UCSD-AML1 (cell line): ENCODE data around the gene ZFP2.
A peak's percentile ranks its signal among the peaks of the same experiment; 100 is the strongest.
"Not testable (repeated sequence)": the region's sequence is repeated elsewhere in the genome, so short reads cannot be mapped to it uniquely, and the experiment has no call there.

Source experiments
- DNase-seq: peaks from one replicate; lab custom pipeline; 2025; ENCODE audit not compliant: unreplicated experiment; lab: John Stamatoyannopoulos, UW

Gene ZFP2

DNA sequence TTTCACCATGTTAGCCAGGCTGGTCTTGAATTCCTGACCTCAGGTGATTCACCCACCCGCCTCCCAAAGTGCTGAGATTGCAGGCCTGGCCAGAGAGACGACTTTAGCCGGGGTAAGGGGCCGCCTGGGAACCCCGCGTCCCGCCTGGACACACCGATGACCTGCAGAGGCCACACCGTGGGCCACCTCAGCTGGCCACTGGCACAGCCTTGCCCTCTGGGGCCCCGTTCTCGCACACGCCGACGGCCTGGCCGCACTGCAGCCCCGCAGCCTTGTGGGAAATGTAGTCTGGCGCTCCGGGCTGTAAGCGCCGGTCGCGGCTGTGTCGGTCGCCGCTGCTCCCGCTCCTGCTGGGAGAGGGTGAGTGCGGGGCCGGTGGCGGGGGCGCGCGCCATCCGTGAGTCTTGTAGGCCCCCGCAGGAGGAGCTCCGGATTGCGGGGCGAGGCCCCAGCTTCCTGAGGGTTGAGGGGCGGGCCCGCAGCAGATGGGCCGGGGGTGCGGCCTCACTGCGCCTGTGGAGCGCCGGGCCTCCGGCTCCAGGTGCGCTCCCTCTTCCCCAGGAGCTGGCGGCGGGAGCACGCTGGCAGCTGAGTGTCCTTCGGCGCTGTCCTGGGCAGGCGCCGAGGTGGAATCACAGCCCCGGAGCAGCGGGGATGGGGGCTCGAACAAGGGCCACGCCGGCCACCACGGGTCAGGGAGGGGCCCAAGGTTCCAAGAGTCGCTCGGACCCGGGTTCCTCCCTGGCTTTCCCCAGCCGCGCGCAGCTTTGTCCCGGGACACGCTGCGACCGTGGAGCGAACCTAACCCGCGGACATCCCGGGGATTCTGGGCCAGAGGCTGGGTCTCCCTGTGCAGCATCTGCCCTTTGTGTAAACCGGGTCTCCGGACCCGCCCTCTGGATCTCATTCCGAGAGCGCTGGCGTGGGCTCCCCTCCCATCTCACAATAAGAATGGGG is at the start of gene ZFP2:
Gene ZFP2, plus strand, starts transcription at position 299 of the 957 bp plus-strand sequence. CDS start 35,401 bp downstream, outside the sequence.
- no peak for DNase-seq

DNA sequence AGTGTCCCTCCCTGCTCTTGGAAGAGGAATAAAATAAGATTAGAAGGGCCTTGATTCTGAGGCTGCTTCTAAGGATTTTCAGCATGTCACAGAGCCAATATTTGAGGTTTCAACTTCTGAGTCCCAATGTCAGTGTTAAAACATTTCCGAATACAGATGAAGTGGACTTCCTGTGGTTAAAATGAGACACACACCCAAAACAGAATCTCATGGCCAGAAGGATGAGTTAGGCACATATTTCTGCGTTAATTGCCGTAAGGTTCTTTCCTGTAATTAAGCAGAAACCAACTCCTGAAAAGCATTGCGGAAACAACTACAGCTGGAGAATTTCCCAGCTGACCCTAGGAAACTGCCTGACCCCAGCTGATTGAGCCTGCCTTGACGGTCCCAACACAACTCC is 46.4 kb upstream of the ZFP2 start:
- no peak for DNase-seq

GRCh38 chr5:178851951-178852350 is 43.8 kb upstream of the ZFP2 start:
- no peak for DNase-seq

DNA sequence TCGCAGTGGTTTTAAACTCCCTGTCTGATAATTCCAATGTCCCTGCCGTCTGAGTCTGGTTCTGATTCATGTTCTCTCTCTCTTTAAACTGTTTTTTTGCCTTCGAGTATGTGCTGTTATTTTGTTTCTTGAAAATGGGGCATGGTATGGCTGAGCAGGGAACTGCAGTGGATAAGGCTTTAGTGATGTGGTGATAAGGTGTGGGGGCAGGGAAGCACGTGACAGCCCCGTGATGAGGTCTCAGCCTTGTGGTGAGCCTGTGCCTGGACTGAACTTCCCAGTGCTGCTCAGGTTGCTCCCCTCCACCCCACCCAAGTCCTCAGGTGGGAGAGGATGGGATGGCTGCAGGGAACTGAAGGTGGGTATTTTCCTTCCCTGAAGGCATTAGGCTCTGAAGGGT is 41.4 kb upstream of the ZFP2 start:
- DNase-seq = no peak

DNA sequence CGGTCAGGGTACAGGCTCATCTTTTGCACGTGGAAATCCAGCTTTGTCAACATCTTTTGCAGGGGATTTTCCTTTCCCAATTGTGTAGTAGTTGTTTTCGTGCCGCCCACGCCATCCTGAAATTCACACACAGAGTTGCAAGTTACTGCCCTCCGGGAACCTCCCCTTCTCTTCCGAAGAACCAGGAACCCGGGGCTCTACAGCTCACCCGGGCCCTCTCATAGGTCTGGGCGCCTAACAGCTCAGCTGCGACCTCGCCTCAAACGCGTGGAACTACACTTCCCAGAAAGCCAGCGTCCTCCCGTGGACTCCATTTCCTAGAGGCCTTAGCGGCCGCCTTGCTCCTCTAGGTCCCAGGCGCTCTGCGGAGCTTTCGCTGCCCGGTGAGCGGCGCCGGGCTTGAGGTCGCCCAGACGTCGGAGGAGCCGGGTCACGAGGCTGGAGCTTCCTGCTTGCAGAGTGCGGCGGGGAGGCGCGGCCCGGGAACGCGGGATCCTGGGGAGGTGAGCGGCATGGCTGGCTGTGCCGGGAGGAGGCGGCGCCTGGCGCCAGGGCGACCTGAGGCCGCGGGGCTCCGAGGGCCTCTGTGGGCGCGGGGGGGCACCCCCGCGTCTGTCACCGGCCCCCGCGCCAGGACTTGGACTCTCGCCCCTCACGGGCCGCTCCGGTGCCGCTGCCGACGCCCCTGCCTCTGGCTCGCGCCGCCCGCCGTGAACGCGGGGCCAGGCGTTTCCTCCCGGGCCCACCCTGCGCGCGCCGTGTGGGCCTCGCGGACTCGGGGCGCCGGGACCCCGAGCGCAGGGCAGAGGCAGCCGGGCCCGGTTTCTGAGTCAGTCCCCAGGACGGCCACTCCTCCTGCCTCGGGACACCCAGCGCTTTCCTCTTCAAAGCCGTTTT is 35.8 kb upstream of the ZFP2 start, which contains the start of gene ZNF354B:
Gene ZNF354B, plus strand, starts transcription at position 329 of the 897 bp plus-strand sequence. CDS start 1,095 bp downstream, outside the sequence.
- DNase-seq = peak; percentile 93

DNA sequence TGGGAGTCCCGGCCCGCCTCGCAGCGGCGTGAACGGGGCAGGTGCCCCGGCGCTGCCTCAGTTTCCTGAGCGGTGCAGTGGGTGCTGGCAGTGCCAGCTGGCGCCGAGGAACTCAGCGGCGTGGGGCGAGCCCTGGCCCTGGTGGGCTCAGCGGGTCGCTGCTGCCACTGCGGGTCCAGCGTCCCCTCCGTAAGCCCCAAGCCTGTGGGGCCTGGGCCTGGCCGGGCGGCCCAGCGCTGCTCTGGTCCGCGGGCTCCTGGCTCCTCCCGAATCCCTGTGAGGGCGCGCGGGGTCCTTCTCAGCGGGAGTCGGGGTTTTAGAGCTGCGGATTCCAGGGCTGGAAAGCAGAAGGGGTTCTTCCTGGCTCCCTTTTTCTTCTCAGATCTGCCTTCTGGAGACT is 35.1 kb upstream of the ZFP2 start:
- not testable (repeated sequence) for DNase-seq

DNA sequence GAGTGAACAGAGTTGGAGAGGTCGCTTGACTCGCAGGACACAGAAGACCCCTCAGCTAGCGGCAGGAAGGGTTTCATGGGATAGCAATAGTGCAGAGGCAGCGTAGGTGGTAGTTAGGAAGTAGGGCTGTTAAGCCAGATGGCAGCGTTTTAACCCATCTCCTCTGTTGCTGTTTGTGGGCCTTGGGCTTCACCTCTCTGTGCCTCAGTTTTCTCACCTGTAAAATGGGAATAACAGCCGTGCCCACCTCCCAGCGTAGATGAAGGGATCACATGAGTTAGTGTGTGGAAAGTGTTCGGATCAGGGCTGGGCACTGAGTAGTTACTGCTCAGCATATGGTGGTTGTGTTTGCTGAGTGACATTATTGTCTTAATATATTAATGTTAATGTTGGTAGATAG is 34.1 kb upstream of the ZFP2 start:
- DNase-seq = no peak

GRCh38 chr5:178866946-178867345 is 28.8 kb upstream of the ZFP2 start:
- DNase-seq = no peak

DNA sequence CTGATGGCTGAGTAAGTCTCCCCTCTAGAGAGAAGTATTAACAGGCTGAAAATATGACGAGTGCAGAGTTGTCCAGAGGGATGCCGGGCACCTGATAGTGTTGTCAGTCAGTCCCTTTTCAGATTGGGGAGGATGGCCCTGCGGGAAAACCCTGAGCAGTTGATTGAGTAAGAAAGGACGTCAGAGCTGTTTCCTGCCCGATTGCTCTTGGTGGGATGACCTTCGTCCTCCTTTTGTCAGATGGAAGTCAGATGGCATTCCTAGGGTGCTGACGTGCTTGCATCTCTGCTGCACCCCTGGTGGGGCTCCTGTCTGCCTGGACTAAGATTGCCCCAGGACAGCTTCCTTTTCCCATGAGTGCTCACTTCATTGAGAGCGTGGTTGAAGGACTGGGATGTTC is 26.1 kb upstream of the ZFP2 start:
- no peak for DNase-seq

DNA sequence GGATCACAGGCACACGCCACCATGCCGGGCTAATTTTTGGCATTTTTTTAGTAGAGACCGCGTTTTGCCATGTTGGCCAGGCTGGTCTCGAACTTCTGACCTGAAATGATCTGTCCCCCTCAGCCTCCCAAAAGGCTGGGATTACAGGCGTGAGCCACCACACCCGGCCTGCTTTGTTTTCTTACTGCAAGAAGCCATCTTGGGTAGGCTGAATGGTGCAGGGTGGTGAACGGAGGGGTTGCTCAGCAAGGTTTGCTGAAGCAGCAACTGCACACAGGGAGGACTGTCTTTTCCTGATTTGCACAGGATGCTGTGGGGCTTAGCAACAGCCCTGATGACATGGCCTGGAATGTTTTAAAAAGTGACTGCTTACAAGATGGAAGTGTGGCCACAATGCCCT is 25.3 kb upstream of the ZFP2 start:
- no peak for DNase-seq

- no peak for DNase-seq
Measured at GRCh38 chr5:178872302-178872701, 23.4 kb upstream of the ZFP2 start.

DNA sequence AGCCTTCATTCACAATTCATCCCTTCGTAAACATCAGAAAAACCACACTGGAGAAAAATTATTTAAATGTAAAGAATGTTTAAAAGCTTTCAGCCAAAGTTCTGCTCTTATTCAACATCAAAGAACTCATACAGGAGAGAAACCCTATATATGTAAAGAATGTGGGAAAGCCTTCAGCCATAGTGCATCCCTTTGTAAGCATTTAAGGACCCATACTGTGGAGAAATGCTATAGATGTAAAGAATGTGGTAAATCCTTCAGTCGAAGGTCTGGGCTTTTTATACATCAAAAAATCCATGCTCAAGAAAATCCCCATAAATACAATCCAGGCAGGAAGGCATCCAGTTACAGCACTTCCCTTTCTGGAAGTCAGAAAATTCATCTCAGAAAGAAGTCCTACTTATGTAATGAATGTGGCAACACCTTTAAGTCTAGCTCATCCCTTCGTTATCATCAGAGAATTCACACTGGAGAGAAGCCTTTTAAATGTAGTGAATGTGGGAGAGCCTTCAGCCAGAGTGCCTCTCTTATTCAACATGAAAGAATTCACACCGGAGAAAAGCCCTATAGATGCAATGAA is 12.5 kb upstream of the ZFP2 start:
- DNase-seq = not testable (repeated sequence)

DNA sequence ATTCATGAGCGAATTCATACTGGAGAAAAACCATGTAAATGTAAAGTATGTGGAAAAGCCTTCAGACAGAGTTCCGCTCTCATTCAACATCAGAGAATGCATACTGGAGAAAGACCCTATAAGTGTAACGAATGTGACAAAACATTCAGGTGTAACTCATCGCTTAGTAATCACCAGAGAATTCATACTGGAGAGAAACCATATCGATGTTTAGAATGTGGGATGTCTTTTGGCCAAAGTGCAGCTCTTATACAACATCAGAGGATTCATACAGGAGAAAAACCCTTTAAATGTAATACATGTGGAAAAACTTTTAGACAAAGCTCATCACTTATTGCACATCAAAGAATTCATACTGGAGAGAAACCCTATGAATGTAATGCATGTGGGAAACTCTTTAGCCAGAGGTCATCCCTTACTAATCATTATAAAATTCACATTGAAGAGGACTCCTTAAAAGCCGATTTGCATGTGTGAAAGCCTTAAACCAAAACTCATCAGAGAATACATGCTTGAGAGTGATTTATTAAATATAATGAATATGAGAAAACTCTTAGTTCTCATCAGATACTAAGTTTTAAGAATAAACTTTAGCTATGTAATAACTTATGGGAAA is 11.8 kb upstream of the ZFP2 start:
- no peak for DNase-seq

DNA sequence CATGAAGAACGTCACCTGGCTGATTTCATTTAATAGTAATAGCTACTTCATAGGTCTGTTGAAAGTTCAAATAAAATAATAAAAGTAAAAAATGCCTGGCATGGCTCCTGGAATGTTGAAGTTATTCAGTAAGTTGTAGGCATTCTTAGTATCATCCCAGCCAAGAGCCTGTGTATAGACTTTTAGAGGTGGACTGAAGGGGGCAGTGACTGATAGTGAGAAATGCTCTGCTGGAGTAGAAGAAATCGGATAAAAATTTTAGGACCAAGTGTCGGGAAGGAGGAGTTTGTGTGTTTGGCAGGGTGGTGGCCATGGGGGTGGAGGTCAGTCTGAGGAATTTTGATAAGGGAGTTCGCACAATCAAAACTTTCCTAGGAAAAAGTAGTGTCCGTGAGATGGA is 3.6 kb downstream of the ZFP2 start:
- DNase-seq = no peak

DNA sequence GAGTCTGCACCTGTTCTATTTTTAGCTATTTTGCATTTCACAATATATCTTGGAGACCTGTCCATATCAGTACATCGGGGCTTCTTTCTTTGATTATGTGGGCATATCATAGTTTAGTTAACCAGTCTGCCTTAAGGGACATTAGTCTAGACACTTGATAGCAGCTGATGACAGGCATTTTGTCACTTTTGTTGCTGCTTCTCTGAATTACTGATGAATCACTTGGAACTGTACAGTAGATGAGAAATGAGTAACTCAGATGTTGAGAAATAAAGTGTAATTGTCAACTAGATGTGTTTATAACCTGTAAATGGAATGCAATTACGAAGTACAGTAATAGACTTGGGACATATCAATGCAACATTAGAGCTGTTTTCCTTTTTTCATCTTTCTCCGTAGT is 7.1 kb downstream of the ZFP2 start:
- no peak for DNase-seq

DNA sequence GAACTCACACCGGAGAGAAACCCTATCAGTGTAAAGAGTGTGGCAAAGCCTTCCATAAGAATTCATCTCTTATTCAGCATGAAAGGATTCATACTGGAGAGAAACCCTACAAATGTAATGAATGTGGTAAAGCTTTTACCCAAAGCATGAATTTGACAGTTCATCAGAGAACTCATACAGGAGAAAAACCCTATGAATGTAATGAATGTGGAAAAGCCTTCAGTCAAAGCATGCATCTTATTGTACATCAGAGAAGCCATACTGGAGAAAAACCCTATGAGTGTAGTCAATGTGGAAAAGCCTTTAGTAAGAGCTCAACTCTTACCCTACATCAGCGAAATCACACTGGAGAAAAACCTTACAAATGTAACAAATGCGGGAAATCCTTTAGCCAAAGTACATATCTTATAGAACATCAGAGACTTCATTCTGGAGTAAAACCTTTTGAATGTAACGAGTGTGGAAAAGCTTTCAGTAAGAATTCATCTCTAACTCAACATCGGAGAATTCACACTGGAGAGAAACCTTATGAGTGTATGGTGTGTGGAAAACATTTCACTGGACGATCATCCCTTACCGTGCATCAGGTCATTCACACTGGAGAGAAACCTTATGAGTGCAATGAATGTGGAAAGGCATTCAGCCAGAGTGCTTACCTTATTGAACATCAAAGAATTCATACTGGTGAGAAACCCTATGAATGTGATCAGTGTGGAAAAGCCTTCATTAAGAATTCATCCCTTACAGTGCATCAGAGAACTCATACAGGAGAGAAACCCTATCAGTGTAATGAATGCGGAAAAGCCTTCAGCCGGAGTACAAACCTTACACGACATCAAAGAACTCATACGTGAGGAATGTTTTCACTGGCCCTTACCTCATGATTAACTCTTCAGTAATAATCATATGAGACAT is 36.4 kb downstream of the ZFP2 start:
- no peak for DNase-seq

DNA sequence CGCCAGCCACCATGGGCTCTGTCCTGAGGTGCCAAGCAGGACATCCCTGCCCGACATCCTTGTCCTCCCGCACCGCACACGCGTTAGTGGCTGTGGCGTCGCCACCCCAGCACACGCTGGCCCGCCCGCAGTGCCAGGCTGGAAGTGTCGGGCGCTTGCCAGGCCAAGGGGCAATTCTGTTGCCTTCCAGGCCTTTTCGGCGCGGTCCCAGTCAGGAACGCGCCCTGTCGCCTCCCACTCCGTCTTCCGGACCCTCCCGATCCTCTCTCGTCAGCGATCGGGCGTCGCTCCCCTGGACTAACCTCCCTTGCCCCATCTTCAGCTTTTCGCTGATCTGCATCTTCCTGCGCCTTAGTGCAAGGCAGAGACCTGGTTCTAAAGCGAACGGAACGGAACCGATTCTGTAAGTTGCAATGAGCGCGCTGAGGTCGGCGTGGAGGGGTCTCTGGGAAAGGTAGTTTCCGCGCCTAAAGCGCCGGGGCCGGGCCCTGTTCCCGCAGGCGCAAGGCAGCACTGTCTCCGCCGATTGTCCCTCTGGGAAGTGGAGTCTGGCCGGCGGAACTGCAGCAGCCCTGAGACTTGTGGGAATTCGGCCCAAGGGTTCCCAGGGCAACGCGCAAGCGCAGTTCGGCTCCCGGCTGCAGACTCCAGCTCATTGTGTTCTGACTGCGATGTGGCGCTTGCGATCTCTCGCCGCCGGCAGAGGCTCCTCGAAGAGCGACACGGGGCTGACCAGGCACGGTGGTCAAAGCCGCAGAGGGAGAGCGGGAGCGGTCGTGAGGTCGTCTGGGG is 45.1 kb downstream of the ZFP2 start, which contains the start of gene ZNF454:
Gene ZNF454, plus strand, starts transcription at position 630 of the 792 bp plus-strand sequence. CDS start 1,594 bp downstream, outside the sequence.
- DNase-seq = no peak

GRCh38 chr5:178941361-178941760 is 45.6 kb downstream of the ZFP2 start:
- no peak for DNase-seq
